Measurements from ENCODE around the gene SPSB1.
"Not testable (repeated sequence)": the region's sequence is repeated elsewhere in the genome, so short reads cannot be mapped to it uniquely, and the experiment has no call there.

Gene SPSB1

DNA sequence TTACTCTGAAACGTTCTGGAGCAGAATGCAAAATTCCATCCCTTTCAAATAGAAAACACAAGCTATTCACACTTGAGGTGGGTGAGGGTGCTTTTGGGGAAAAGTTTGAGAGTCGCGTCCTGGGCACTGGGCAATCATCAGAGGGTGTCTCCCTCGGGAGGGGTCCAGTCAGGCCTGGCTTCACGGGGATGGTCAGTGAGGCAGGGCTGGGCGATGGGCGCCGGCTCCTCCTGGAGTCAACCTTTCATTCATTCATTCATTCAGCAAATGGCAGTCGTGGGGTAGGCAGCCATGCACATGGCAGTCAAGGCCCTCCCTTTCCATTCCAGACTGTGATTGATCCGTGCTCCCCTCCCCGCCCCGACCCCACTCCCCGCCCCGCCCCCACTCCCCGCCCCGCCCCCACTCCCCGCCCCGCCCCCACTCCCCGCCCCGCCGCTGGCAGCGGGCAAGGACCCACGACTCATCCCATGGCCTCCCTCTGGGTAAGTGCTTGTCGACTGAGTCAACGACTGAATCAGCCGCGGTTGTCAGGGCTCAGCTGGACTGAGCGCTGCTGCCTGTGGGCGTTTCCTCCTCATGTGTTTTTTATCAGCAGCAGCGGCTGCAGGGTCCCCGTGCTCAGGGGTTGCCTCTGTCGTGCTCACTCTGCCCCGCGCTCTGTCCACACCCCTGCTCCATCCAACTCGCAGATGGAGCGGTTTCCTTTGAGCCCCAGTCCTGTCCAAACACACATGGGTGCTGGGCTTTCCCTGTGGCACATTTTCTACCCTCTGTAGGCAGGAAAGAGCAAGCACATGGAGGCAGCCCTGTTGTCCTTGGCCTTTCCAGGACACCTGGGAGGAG lies 12.5 kb upstream of the SPSB1 start:
- DNase-seq: peak; percentile 68 to 72

- no peak for DNase-seq
Observed at GRCh38 chr1:9281071-9281827, 11.4 kb upstream of the SPSB1 start.

- no peak for DNase-seq
Observed at GRCh38 chr1:9281908-9282695, 10.6 kb upstream of the SPSB1 start.

DNA sequence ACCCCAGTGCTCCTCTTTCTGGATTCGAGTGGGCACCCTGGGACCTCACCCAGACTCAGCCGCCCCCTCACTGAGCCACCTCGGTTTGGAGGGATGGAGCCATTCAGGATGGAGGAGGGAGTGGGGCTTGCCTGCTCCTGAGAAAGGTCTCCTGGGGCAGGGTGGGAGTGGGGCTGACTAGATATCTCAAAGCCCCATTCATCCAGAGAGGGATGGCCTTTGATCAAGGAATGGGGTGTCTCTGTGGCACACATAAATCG lies 10.1 kb upstream of the SPSB1 start:
- DNase-seq: no peak

DNA sequence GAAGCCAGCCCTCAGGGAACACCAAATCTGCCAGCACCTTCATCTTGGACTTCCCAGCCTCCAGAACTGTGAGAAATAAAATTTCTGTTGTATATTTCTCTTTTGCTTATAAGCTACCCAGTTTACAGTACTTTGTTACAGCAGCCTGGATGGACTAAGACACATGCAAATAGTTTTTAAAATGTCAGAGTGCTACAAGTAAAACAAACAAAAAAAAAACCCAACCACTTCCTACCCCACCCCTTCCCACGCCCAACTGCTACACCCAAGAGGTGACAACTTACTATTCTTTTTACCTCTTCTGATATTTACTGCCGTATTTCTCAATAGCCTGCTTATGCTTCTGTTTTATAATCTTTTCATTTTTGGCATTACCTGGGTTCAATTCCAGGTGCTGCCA lies 8.6 kb upstream of the SPSB1 start:
- no peak for DNase-seq

GRCh38 chr1:9286556-9286955 lies 6.1 kb upstream of the SPSB1 start:
- no peak for DNase-seq

DNA sequence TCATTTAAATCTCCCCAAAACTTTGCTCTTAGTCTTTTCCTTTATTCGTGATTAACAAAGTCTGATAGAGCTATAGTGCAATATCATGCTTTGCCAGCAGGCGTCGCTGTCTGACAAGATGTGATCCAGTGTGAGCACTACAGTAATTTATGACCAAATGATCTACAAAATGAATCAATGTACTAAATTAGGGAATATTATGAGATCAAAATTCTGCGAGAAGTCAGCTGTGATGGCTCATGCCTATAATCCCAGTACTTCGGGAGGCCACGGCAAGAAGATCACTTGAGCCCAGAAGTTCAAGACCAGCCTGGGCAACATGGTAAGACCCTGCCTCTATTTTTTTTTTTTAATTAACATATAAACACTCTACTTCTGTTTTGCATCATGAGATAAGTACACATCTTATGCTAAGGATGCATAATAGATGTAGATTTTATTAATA lies 3.6 kb upstream of the SPSB1 start:
- peak; percentile 92 to 93 for DNase-seq

- DNase-seq: peak in 1 of 2 donors; percentile 46
Observed at GRCh38 chr1:9289711-9290485, 2.8 kb upstream of the SPSB1 start.

- no peak for DNase-seq
Observed at GRCh38 chr1:9291914-9292360, 757 bp upstream of the SPSB1 start.

DNA sequence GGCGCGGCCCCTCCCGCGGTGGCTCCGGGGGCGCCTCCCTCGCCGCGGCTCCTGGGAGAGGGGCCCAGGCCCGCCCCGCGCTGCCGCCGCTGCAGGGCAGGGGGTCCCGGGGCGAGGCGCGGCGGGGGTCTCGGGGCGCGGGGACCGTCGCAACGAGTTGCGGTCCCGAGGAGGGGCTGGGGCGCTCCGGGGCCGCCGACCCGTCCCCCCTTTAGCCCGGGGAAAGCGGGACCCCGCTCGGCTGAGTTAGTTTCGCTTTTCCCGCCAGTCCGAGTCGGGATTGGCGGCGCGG lies 493 bp downstream of the SPSB1 start:
- DNase-seq: no peak

DNA sequence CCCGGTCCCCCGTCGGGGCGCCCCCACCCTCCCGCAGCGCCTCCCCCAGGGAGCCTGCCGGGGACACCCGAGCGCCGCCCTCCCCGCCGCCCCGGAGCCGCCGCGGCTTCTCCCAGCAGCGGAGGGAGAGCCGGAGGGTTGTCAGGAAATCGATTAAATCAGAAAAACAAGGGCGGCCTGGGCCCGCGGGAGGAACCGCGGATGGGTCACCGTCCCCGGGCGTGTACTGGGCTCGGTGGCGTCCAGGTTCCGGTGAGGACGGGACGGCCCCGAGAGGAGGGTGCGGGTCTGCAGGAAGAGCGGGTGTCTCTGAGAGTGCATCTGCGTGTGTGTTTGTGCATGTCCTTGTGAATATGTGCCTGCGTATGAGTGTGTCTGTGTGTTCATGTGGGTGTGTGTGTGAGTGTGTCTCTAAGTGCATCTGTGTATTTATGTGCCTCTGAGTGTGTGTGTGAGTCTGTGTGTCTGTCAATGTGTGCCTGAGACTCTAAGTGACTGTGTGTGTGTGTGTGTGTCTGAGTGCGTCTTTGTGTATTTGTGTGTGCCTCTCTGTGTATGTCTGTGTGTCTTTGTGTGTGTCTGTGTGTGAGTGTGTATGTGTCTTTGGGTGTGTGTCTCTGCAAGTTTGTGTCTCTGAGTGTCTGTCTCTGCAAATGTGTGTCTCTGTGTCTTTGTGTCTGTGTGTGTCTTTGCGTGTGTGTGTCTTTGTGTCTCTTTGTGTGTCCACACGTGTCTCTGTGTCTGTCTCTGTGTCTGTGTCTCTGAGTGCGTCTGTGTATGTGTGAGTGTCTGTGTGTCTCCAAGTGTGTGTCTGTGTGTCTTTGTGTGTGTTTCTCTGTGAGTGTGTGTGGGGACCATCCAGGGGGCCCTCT lies 1.1 kb downstream of the SPSB1 start:
- DNase-seq: peak; percentile 46 to 51

DNA sequence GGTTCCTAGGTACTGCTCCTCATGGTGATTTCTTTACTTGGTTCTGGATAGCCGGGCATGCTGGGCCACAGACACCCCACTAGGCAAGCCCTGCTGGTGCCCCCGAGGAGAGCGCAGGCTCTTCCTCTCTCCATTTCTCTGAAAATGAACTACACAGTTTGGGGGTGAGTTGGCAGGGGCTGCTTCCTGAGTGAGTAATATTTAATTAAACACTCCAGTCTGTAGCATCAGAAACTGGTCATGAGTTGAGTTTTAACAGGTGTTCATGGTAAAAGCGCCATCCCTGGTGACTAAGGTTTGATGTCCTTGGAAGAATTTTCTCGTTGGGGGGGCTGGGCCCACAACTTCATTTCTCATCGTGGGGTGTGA lies 1.7 kb downstream of the SPSB1 start:
- DNase-seq: peak; percentile 31 to 35

GRCh38 chr1:9294910-9295636 lies 2.4 kb downstream of the SPSB1 start:
- peak in 1 of 2 donors; percentile 20 for DNase-seq

DNA sequence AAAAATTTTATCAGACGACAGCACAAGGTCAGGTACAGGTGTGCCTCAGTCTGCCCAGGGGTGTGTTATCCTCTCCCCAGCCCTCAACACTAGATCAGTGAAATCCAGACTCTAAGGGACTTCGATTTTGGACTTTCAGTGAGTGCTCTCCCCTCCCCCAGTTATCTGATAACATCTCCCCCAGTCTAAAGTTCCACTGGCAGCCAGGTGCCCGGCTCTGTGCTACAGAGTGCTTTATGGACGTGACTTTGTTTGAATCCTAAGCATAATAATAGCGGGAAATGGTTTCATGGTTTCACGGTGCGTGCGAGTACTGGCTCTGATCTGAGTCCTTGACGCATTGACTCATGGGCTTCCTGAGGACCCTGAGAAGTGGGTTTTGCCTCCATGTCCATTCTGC lies 3.2 kb downstream of the SPSB1 start:
- no peak for DNase-seq

GRCh38 chr1:9296850-9297249 lies 4.2 kb downstream of the SPSB1 start:
- DNase-seq: no peak

DNA sequence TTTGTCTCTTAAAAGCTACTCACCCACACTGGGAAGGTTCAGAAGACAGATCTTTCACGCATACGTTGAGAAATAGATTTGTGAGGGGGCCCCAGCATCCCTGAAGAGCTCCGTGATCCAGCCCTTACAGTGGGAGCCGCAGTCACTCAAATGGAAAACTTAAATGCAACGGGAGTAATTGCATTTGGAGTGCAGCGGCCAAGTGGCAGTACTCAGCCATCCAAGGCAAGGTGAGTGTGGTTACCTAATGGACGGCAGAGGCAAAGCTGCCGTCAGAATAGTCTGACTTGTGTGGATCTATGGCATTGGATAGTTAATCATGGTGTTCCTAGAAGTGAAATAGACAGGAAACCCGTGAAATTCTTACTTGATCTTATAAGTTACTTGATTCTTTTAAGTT lies 5.1 kb downstream of the SPSB1 start:
- no peak for DNase-seq

- DNase-seq: no peak
Observed at GRCh38 chr1:9298282-9298681, 5.6 kb downstream of the SPSB1 start.

DNA sequence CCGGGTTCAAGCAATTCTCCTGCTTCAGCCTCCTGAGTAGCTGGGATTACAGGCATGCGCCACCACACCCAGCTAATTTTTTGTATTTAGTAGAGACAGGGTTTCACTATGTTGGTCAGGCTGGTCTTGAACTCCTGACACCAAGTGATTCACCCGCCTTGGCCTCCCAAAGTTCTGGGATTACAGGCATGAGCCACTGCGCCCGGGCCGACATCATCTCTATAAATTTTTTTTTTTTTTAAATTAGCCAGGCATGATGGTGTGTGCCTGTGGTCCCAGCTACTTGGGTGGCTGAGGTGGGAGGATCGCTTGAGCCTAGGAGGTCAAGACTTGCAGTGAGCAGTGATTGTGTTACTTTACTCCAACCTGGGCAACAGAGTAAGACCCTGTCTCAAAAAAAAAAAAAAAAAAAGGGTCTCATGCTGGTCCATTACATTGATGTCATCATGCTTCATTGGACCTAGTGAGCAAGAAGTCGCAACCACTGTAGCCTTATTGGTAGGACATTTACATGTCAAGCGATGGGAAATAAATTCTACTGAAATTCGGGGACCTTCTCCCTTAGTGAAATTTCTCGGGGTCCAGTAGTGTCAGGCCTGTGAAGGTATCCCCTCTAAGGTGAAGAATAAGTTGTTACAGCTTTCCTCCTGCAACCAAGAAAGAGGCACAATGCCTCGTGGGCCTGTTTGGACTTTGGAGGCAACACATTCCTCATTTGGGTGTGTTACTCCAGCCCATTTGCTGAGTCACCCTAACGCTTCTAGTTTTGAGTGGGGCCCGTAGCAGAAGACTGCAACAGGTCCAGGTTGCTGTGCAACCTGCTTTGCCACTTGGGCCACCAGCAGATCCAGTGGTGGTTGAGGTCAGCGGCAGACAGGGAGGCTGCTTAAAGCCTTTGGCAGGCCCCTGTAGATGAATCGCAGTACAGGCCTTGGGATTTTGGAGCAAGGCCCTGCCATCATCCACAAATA lies 7.2 kb downstream of the SPSB1 start:
- not testable (repeated sequence) for DNase-seq

GRCh38 chr1:9300573-9300972 lies 7.9 kb downstream of the SPSB1 start:
- DNase-seq: no peak

Data from stimulated activated CD4-positive, alpha-beta T cell treated with anti-CD3 and anti-CD28 coated beads, Interleukin-2, amount 100 ng/mL, for 24 hours (primary cell).